Activated CD4-positive, alpha-beta T cell treated with anti-CD3 and anti-CD28 coated beads, Interleukin-2, amount 50 U/mL, for 48 hours (primary cell): ENCODE data around the gene GSTM1.

Source experiments
- DNase-seq, 2 experiments: peaks; one replicate each; pipeline ENCODE4 v3.0.0-alpha.2; 2020

The GSTM1 gene

GRCh38 chr1:109732390-109732881 lies 44.8 kb downstream of the GSTM1 start:
- DNase-seq, result no peak

- DNase-seq, result no peak
Observed at GRCh38 chr1:109733236-109733870, 45.7 kb downstream of the GSTM1 start.

- peak; percentile 84 to 86 for DNase-seq
Observed at GRCh38 chr1:109739738-109740614, 52.4 kb downstream of the GSTM1 start.

- no peak for DNase-seq
Observed at GRCh38 chr1:109740615-109741373, 53.2 kb downstream of the GSTM1 start, which contains the start of gene GSTM3. TSS of gene GSTM3 (minus strand) at chr1:109741038. CDS start at chr1:109740287, 751 bp downstream.
